NAMALWA (cell line): ENCODE results near the gene UBR1.
"Not testable (repeated sequence)": the region's sequence is repeated elsewhere in the genome, so short reads cannot be mapped to it uniquely, and the experiment has no call there.

ENCODE experiments used
- DNase-seq: peaks from one replicate; pipeline ENCODE4 v3.0.0-alpha.2; 2015; ENCODE audit warnings: low spot score

Gene UBR1

GRCh38 chr15:43052860-43053259 is 53.0 kb downstream of the UBR1 start:
- no peak for DNase-seq

GRCh38 chr15:43048935-43049334 is 56.9 kb downstream of the UBR1 start:
- no peak for DNase-seq

GRCh38 chr15:43046484-43046883 is 59.4 kb downstream of the UBR1 start:
- no peak for DNase-seq

GRCh38 chr15:43042885-43043284 is 63.0 kb downstream of the UBR1 start:
- DNase-seq, result no peak

GRCh38 chr15:43041085-43041484 is 64.8 kb downstream of the UBR1 start:
- DNase-seq, result not testable (repeated sequence)

- DNase-seq, result not testable (repeated sequence)
Measured at GRCh38 chr15:43035240-43035639, 70.6 kb downstream of the UBR1 start.

GRCh38 chr15:43029476-43029875 is 76.4 kb downstream of the UBR1 start:
- no peak for DNase-seq

GRCh38 chr15:43025150-43025549 is 80.7 kb downstream of the UBR1 start:
- DNase-seq, result no peak

GRCh38 chr15:43014671-43015070 is 91.2 kb downstream of the UBR1 start:
- not testable (repeated sequence) for DNase-seq

GRCh38 chr15:43009206-43009605 is 96.6 kb downstream of the UBR1 start:
- no peak for DNase-seq

GRCh38 chr15:43008150-43008549 is 97.7 kb downstream of the UBR1 start:
- DNase-seq, result no peak

- DNase-seq, result no peak
Measured at GRCh38 chr15:43007551-43007950, 98.3 kb downstream of the UBR1 start.

- DNase-seq, result no peak
Measured at GRCh38 chr15:43006991-43007390, 98.8 kb downstream of the UBR1 start.

GRCh38 chr15:43004886-43005595 is 100.8 kb downstream of the UBR1 start:
- not testable (repeated sequence) for DNase-seq

GRCh38 chr15:42999201-42999779 is 106.5 kb downstream of the UBR1 start:
- DNase-seq, result no peak

- DNase-seq, result no peak
Measured at GRCh38 chr15:42996871-42997270, 109.0 kb downstream of the UBR1 start.

GRCh38 chr15:42994546-42994945 is 111.3 kb downstream of the UBR1 start:
- DNase-seq, result no peak

- DNase-seq, result no peak
Measured at GRCh38 chr15:42992626-42993025, 113.2 kb downstream of the UBR1 start.

GRCh38 chr15:42986693-42987342 is 119.0 kb downstream of the UBR1 start:
- DNase-seq, result no peak

- DNase-seq, result peak; percentile 26
Measured at GRCh38 chr15:42984493-42985034, 121.3 kb downstream of the UBR1 start.

- DNase-seq, result not testable (repeated sequence)
Measured at GRCh38 chr15:42979113-42979512, 126.7 kb downstream of the UBR1 start.

- no peak for DNase-seq
Measured at GRCh38 chr15:42974202-42974862, 131.5 kb downstream of the UBR1 start.

GRCh38 chr15:42973114-42973513 is 132.7 kb downstream of the UBR1 start:
- DNase-seq, result no peak
